HG02943 (cell line): ENCODE measurements around the gene ZGRF1.
"Not testable (repeated sequence)": the region's sequence is repeated elsewhere in the genome, so short reads cannot be mapped to it uniquely, and the experiment has no call there.

Experiments
- ATAC-seq: cut with Tn5 transposase; IDR thresholded peaks from one replicate; pipeline ENCODE4 v1.9.1; 2021; ENCODE audit warnings: mild to moderate bottlenecking, low read depth, moderate library complexity; ENCODE audit not compliant: unreplicated experiment

ZGRF1 gene, protein sequence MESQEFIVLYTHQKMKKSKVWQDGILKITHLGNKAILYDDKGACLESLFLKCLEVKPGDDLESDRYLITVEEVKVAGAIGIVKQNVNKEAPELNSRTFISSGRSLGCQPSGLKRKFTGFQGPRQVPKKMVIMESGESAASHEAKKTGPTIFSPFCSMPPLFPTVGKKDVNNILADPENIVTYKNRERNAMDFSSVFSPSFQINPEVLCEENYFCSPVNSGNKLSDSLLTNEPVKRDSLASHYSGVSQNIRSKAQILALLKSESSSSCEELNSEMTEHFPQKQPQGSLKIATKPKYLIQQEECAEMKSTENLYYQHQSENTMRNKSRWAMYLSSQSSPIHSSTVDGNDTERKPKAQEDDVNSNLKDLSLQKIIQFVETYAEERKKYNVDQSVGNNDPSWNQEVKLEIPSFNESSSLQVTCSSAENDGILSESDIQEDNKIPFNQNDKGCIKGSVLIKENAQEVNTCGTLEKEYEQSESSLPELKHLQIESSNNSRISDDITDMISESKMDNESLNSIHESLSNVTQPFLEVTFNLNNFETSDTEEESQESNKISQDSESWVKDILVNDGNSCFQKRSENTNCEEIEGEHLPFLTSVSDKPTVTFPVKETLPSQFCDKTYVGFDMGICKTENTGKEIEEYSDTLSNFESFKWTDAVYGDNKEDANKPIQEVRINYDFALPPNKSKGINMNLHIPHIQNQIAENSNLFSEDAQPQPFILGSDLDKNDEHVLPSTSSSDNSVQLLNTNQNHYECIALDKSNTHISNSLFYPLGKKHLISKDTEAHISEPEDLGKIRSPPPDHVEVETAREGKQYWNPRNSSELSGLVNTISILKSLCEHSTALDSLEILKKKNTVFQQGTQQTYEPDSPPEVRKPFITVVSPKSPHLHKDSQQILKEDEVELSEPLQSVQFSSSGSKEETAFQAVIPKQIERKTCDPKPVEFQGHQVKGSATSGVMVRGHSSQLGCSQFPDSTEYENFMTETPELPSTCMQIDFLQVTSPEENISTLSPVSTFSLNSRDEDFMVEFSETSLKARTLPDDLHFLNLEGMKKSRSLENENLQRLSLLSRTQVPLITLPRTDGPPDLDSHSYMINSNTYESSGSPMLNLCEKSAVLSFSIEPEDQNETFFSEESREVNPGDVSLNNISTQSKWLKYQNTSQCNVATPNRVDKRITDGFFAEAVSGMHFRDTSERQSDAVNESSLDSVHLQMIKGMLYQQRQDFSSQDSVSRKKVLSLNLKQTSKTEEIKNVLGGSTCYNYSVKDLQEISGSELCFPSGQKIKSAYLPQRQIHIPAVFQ (N-terminal part only)

DNA sequence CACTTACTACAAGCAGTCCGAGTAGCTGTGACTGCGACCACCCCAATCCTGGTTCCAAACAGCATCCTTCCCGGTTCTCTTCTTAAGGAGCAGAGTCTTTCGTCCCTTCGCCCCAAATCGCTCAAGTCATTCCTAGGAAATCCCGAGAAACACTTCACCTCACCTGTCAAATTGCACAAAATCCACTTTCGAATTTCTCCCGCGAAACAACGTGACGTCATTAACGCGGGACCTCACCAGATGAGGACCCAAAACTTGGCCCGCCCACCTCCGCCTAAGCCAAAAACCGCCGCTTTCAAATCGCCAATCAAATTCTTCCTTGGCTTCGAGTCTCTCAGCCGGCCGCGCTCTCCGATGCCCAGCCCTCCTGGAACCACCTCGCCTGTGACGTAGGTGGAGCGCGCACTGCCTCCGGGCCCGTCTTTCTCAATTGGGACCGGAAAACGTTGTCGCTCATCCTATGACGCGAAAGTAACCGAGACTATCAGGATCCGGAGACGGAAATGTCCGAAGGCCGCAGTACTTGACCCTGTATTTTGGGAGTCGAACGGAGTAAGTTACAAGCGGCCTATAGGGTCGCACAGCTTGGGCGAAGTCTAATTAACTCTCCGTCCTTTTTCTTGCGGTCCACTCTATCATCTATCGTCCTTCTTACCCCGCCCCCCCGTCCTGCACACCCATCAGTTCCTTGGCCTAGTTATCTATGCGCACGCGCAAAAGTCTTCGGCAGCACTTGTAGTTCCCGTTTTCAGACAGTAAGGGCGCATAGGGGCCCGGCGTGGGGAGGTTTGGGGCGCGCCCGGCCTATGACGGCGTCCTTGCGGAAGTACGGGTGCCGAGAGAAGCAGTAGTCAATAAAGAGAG, at the start of gene ZGRF1, which contains the start of gene LARP7:
Gene ZGRF1 (minus strand): TSS at position 222 of the 864 bp plus-strand sequence. CDS start 3,733 bp downstream, outside the sequence.
Gene LARP7 (plus strand): TSS at position 456 of the 864 bp plus-strand sequence. CDS start 7,527 bp downstream, outside the sequence.
- peak; percentile 93 for ATAC-seq

DNA sequence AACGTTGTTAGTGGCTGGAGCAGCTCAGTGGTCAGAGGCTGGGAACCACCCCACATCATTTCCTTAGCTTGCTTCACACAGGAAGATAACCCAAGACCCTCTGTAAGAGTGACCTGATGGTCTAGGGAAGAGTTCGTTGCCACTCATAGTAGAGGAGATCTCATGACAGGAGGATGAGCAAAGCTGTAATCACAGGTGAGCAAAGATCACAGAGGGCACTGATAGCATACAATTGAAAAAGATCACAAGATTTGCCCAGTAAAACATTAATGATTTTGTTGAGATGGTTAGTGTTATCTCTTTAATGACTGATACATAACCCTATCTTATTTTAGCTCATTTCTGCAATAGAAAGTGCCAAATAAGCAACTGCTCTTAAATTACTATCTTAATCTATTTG, 44.3 kb upstream of the ZGRF1 start:
- ATAC-seq = no peak

DNA sequence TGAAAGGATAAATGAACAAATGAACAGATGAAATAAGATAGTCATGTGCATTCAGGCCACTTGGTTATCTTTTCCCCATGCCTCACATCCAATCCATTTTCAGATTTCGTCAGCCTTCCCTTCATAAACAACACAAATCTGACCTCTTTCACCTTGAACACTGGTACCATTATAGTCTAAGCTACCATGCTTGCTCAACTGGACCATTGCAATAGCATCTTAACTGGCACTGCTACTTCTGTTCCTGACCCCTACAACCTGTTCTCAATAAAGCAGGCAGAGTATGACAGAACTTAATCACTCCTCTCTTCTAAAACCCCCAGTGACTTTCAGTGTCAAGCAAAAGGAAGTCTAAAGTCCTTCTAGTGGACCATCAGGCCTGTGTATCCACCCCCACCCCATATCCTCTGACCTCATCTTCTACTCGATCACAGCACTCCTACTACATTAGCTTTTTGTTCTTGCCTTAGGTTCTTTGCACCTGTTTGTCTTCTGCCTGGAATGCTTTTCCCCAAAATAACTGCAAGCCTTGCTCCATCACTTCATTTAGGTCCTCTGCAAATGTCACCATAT, 40.9 kb upstream of the ZGRF1 start:
- no peak for ATAC-seq

DNA sequence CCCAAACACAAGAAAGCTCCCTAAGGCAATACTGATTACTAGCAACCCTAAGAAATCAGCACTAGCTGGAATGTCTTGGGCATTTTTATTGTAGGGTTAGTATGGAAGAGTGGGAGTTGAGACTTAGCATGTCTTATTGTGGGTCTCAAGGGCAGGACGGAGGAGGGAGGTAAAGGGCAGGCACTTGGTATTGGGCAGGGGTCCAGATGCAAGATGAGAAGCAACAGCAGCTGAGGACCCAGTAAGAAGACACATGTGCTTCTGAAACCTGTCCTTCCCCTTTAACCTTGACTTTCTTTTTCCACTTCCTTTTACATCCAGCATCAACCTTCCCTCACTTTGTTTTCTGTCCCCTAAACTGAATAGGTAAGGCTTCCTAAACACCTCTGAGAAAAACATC, 37.7 kb upstream of the ZGRF1 start:
- ATAC-seq = no peak

GRCh38 chr4:112673686-112674085, 37.0 kb upstream of the ZGRF1 start:
- ATAC-seq = no peak

- no peak for ATAC-seq
Measured at GRCh38 chr4:112673076-112673475, 36.4 kb upstream of the ZGRF1 start.

- no peak for ATAC-seq
Measured at GRCh38 chr4:112668131-112668530, 31.4 kb upstream of the ZGRF1 start.

GRCh38 chr4:112664611-112665010, 27.9 kb upstream of the ZGRF1 start:
- ATAC-seq = no peak

- ATAC-seq = not testable (repeated sequence)
Measured at GRCh38 chr4:112656115-112656514, 19.4 kb upstream of the ZGRF1 start.

GRCh38 chr4:112655270-112655669, 18.6 kb upstream of the ZGRF1 start:
- no peak for ATAC-seq

DNA sequence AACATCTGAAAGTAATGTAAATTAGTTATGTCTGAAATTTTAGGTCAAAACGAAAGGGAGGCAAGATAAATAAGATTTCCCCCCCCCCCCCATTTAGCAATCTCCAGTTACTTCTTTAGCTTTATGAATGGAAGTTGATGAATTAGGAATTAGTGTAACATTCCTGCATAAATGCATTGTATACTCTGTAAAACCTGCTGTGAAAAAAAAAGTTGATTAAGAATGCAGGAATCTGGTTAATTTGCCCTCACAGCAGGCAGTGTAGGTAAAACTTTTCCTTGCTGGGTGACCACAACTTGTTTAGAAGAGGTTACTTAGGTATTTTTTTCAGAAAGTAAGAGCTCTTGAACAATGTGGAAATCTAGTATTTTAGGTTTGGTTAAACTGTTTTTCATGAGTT, 15.5 kb upstream of the ZGRF1 start:
- ATAC-seq = no peak

GRCh38 chr4:112651641-112652040, 14.9 kb upstream of the ZGRF1 start:
- no peak for ATAC-seq

DNA sequence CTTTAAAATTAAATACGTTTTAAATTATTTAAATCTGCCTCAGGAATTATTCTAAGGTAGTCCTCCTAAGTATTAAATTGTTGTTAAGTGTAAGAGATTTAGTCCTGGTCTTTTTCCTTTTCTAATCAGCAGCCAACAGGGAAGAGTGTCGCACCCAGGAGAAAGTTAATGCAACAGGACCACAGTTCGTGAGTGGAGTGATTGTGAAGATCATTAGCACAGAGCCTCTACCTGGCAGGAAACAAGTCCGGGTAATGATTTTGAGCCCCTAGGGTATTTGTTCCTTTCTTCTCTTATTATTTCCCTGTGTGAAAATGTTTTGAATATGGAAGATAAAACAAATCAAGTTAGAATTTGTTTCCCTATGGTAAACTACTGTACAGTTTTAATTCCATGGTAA, 13.6 kb upstream of the ZGRF1 start:
- no peak for ATAC-seq

DNA sequence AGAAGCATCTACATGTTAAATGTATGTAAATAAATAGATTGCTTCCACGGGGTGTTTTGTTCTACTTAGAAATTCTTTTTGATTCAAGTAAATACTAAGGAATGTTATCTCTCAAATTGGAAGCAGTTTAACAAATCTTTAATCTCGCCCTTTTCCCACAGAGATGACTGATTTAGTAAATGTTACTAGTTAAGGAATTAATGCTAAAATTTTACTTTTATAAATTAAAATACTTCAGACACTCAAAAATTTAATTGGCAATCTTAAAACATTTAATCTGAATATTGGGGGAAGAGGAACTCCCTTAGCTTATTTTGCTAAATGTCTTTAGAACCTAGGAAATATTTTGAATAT, 12.3 kb upstream of the ZGRF1 start:
- no peak for ATAC-seq

DNA sequence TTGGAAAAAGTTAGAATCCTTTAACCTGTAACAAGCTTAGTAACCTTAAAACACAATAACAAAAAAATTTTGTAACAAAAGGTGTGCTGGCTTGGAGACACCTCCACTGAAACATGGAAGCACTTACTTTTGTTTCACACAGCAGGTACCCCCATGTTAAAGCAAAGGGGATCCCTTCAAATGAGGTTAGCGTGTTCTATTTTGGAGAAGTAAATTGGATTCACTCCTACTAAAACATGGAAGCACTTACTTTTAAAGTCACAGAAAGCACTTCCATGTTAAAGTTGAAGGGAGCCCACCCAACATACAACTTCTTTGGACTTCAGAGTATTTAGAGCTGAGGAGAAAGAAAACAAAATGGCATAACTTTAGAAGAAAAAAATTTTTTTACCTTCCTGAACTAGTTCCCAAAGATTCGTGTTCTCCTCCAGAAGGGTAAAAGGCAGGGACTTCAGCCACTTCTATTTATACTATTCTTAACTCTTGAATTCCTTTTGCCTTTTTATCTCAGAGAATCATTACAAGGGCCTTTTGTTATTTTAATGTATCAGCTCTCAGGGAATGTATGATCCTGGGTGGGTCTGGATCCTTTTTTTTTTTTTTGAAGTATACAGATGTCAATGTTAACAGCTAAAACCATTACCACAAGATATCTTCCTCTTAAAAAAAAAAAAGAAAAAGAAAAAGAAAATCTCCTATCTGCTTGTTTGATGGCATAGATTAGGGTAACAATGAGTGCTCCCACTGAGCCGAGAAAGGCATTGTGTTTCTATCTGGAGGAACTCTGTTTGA, 11.8 kb upstream of the ZGRF1 start:
- no peak for ATAC-seq

- ATAC-seq = no peak
Measured at GRCh38 chr4:112647785-112648184, 11.1 kb upstream of the ZGRF1 start.

DNA sequence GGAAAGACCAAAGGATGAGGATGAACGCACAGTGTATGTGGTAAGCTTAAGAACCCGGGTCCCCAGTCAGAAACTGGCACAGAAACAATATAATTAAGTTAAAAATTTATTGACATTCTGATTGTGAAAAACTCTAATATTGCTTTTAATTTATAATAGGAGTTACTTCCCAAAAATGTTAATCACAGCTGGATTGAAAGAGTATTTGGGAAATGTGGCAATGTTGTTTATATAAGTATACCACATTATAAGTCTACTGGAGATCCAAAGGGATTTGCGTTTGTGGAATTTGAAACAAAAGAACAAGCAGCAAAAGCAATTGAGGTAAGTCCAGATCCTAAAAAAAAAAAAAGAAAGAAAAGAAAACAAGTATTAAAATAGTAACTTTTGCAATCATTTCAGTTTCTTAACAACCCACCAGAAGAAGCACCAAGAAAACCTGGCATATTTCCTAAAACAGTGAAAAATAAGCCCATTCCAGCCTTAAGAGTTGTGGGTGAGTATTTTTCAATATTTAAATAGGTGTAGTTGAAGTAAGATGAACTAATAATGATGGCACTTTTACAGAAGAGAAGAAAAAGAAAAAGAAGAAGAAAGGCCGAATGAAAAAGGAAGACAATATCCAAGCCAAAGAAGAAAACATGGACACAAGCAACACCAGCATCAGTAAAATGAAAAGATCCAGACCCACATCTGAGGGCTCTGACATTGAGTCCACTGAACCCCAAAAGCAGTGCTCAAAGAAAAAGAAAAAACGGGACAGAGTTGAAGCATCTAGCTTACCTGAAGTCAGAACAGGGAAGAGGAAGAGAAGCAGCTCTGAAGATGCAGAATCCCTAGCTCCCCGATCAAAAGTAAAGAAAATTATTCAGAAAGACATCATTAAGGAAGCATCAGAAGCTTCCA, 10.2 kb upstream of the ZGRF1 start:
- ATAC-seq = no peak
